Gastrocnemius medialis (tissue), 4 donors: ENCODE results near the gene POLR2C.

Experiments used
- CTCF ChIP-seq, 5 experiments: fragments of 450-650 bp in 3 of 5; fragments of 200-600 bp in 2 of 5; sonication (generic) in 2 of 5; IDR thresholded peaks in 4 of 5; conservative IDR thresholded peaks in 1 of 5; 1 replicate in 4 of 5; 2 replicates in 1 of 5; pipeline ENCODE4 v1.5.1; 2016 to 2019; ENCODE audit warnings: antibody characterized with exemption in 5 of 5, mild to moderate bottlenecking in 3 of 5, moderate library complexity in 3 of 5
- POLR2A ChIP-seq, 2 donors: fragments of 450-650 bp; IDR thresholded peaks; one replicate each; pipeline ENCODE4 v1.6.1; 2017; ENCODE audit warnings: antibody characterized with exemption in 2 of 2, mild to moderate bottlenecking in 2 of 2, moderate library complexity in 2 of 2

- TF ChIP-seq CTCF (IDR thresholded peaks at IDR 0.05 in 4 of 5, conservative IDR thresholded peaks at IDR 0.05 in 1 of 5) (no peak), POLR2A (IDR thresholded peaks at IDR 0.05) (no peak)
Observed at GRCh38 chr16:57516773-57517172, 54.3 kb downstream of the POLR2C start.
